ENCODE measurements around the gene PSAT1. TPM values are rescaled to one million over a fixed set of nuclear protein-coding genes. Genes with fewer than 3 reads are reported as not detected.
A peak's percentile ranks its signal among the peaks of the same experiment; 100 is the strongest.
"Not testable (repeated sequence)": the region's sequence is repeated elsewhere in the genome, so short reads cannot be mapped to it uniquely, and the experiment has no call there.

Gene PSAT1
- total RNA-seq = 41.7 and 87.6 TPM in 2 replicates

- DNase-seq (ENCODE audit: low read depth) = peak; percentile 94
Observed at GRCh38 chr9:78296893-78297671, at the start of gene PSAT1. Gene PSAT1, plus strand, starts transcription at chr9:78297125. Its CDS starts 86 bp downstream, at chr9:78297211.

- no peak for DNase-seq (ENCODE audit: low read depth)
Observed at GRCh38 chr9:78248635-78249034, 48.3 kb upstream of the PSAT1 start.

- DNase-seq (ENCODE audit: low read depth) = no peak
Observed at GRCh38 chr9:78249542-78249941, 47.4 kb upstream of the PSAT1 start.

GRCh38 chr9:78252616-78253015 is 44.3 kb upstream of the PSAT1 start:
- no peak for DNase-seq (ENCODE audit: low read depth)

- no peak for DNase-seq (ENCODE audit: low read depth)
Observed at GRCh38 chr9:78253285-78253684, 43.6 kb upstream of the PSAT1 start.

- DNase-seq (ENCODE audit: low read depth) = peak; percentile 60
Observed at GRCh38 chr9:78261403-78262001, 35.4 kb upstream of the PSAT1 start.

- DNase-seq (ENCODE audit: low read depth) = no peak
Observed at GRCh38 chr9:78262655-78263054, 34.3 kb upstream of the PSAT1 start.

- DNase-seq (ENCODE audit: low read depth) = peak; percentile 93
Observed at GRCh38 chr9:78267889-78268288, 29.0 kb upstream of the PSAT1 start.

GRCh38 chr9:78269784-78270183 is 27.1 kb upstream of the PSAT1 start:
- DNase-seq (ENCODE audit: low read depth) = no peak

- no peak for DNase-seq (ENCODE audit: low read depth)
Observed at GRCh38 chr9:78272307-78272706, 24.6 kb upstream of the PSAT1 start.

- no peak for DNase-seq (ENCODE audit: low read depth)
Observed at GRCh38 chr9:78273761-78274160, 23.2 kb upstream of the PSAT1 start.

- peak; percentile 98 for DNase-seq (ENCODE audit: low read depth)
Observed at GRCh38 chr9:78278177-78278777, 18.6 kb upstream of the PSAT1 start.

GRCh38 chr9:78278801-78279200 is 18.1 kb upstream of the PSAT1 start:
- DNase-seq (ENCODE audit: low read depth) = no peak

- peak; percentile 80 for DNase-seq (ENCODE audit: low read depth)
Observed at GRCh38 chr9:78280982-78281668, 15.8 kb upstream of the PSAT1 start.

GRCh38 chr9:78284181-78284580 is 12.7 kb upstream of the PSAT1 start:
- DNase-seq (ENCODE audit: low read depth) = not testable (repeated sequence)

GRCh38 chr9:78286125-78286524 is 10.8 kb upstream of the PSAT1 start:
- peak; percentile 65 for DNase-seq (ENCODE audit: low read depth)

GRCh38 chr9:78286946-78287388 is 10.0 kb upstream of the PSAT1 start:
- no peak for DNase-seq (ENCODE audit: low read depth)

GRCh38 chr9:78288214-78288892 is 8.6 kb upstream of the PSAT1 start:
- DNase-seq (ENCODE audit: low read depth) = peak; percentile 62

GRCh38 chr9:78289474-78289873 is 7.5 kb upstream of the PSAT1 start:
- peak; percentile 94 for DNase-seq (ENCODE audit: low read depth)

- no peak for DNase-seq (ENCODE audit: low read depth)
Observed at GRCh38 chr9:78291240-78291925, 5.5 kb upstream of the PSAT1 start.

- DNase-seq (ENCODE audit: low read depth) = peak; percentile 69
Observed at GRCh38 chr9:78292026-78292425, 4.9 kb upstream of the PSAT1 start.

Measured in renal cortical epithelial cell (primary cell).